ENCODE measurements around the gene THBS1. TPM values are rescaled to one million over a fixed set of nuclear protein-coding genes. Genes with fewer than 3 reads are reported as not detected.

THBS1 gene
- total RNA-seq, 2 experiments from 2014 or later = 0.51 TPM; not detected in 1

DNA sequence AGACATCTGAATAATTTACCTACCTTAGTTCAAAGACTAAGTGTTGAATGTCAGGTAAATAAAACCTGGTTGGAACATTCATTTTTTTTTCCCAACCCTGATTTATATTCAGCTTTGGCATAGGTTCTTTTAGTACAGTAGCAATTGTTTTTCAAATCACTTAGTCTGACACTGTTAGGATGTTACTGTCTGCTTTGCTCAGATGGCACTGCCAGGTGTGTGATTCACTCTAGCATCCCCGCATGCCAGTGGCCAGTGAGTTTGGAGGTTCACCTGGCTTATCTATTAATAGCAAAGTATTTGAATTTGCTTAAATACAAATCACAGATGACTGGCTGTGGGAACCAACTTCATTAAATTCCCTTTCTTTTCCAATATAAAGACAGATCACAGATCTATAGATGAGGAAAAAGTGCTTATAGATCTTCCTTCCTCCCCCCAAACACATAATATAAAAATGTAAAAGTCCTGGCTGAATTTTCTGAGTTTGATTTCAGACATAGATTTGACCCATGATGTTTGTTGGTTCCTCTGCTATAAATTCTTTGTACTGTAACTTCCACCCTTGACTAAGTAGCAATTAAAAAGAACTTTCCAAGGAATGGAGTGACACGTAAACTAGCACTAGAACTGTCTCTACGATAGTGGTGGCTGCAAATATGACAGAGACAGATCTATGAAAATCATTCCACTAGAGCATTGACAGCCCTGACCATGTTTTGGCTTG is 3.9 kb downstream of the THBS1 start:
- ChIA-PET CTCF (ENCODE audit: unreplicated experiment) (no interaction called here), POLR2A (interaction anchor here (1.3 kb wide), 1 partner anchor 64 kb away, joined by 4 read pairs; no protein-coding TSS in a partner anchor)
- Histone ChIP-seq H3K36me3 (ENCODE audit: insufficient read depth, low read length) (no peaks in the 10 kb centered on the region), H3K4me1 (ENCODE audit: insufficient read depth, low read length, poor library complexity, severe bottlenecking) (no peaks in the 10 kb centered on the region), H3K79me2 (ENCODE audit: insufficient read depth, low read depth, low read length) (no peaks in the 10 kb centered on the region), H3K4me2 (ENCODE audit: low read length) (no peak overlapping the region), H3K4me3 (ENCODE audit: low read depth, low read length, poor library complexity, severe bottlenecking) (no peak overlapping the region), H3K9me3 (ENCODE audit: low read length) (no peaks in the 10 kb centered on the region), H3K9me2 (ENCODE audit: insufficient read depth, low read length) (no peaks in the 10 kb centered on the region), H4K20me1 (ENCODE audit: insufficient read depth, low read length) (no peaks in the 10 kb centered on the region), H2AFZ (ENCODE audit: low read length) (no peak overlapping the region), H3K27ac (ENCODE audit: low read depth, low read length, poor library complexity, severe bottlenecking) (no peak overlapping the region)
- intact Hi-C loops (cut with micrococcal nuclease; ENCODE audit: unreplicated experiment) = loop anchor here (5.0 kb wide), 1 partner anchor 768 kb away; no protein-coding TSS in a partner anchor
- no peak for DNase-seq (ENCODE audit: low spot score)
- no peak for TF ChIP-seq EZH2phosphoT487 (IDR thresholded peaks at IDR 0.05; ENCODE audit: borderline replicate concordance, low read depth, low read length)
- TF ChIP-seq, protein P1, sequence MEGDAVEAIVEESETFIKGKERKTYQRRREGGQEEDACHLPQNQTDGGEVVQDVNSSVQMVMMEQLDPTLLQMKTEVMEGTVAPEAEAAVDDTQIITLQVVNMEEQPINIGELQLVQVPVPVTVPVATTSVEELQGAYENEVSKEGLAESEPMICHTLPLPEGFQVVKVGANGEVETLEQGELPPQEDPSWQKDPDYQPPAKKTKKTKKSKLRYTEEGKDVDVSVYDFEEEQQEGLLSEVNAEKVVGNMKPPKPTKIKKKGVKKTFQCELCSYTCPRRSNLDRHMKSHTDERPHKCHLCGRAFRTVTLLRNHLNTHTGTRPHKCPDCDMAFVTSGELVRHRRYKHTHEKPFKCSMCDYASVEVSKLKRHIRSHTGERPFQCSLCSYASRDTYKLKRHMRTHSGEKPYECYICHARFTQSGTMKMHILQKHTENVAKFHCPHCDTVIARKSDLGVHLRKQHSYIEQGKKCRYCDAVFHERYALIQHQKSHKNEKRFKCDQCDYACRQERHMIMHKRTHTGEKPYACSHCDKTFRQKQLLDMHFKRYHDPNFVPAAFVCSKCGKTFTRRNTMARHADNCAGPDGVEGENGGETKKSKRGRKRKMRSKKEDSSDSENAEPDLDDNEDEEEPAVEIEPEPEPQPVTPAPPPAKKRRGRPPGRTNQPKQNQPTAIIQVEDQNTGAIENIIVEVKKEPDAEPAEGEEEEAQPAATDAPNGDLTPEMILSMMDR (conservative IDR thresholded peaks at IDR 0.05; ENCODE audit: low read length) = no peak
- BruUV-seq (replicated peaks) = no TSS peak

DNA sequence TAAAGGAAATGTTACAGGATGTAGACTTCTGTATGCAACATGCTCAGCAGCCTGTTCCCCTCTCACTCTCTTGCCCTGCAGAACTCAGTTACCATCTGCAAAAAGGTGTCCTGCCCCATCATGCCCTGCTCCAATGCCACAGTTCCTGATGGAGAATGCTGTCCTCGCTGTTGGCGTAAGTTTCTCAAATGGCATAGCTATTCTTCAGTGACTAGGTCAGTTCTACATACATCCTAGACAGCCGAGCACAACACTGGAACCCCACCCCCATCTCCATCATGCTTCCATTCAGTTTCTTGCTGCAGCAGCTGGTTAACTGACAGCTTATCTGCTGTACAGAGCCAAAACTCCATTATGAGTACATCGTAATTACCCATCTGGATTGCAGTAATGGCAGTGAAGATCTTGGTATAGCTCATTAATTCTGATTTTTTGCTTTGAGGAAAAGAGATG is 4.5 kb downstream of the THBS1 start:
- Histone ChIP-seq H3K9me2 (ENCODE audit: insufficient read depth, low read length) (no peaks in the 10 kb centered on the region), H3K4me3 (ENCODE audit: low read depth, low read length, poor library complexity, severe bottlenecking) (no peak overlapping the region), H3K9me3 (ENCODE audit: low read length) (no peaks in the 10 kb centered on the region), H3K4me1 (ENCODE audit: insufficient read depth, low read length, poor library complexity, severe bottlenecking) (no peaks in the 10 kb centered on the region), H3K36me3 (ENCODE audit: insufficient read depth, low read length) (no peaks in the 10 kb centered on the region), H3K79me2 (ENCODE audit: insufficient read depth, low read depth, low read length) (no peaks in the 10 kb centered on the region), H3K27ac (ENCODE audit: low read depth, low read length, poor library complexity, severe bottlenecking) (no peak overlapping the region), H2AFZ (ENCODE audit: low read length) (no peak overlapping the region), H3K4me2 (ENCODE audit: low read length) (no peak overlapping the region), H4K20me1 (ENCODE audit: insufficient read depth, low read length) (no peaks in the 10 kb centered on the region)
- no peak for DNase-seq (ENCODE audit: low spot score)
- CTCF ChIA-PET (ENCODE audit: unreplicated experiment) = no interaction called here
- TF ChIP-seq EZH2phosphoT487 (IDR thresholded peaks at IDR 0.05; ENCODE audit: borderline replicate concordance, low read depth, low read length) = no peak
- TF ChIP-seq, protein P1 (conservative IDR thresholded peaks at IDR 0.05; ENCODE audit: low read length) = no peak
- intact Hi-C loops (cut with micrococcal nuclease; ENCODE audit: unreplicated experiment) = no loop called here
- BruUV-seq (replicated peaks) = no TSS peak
- POLR2A ChIA-PET = interaction anchor here (1.3 kb wide), 1 partner anchor 64 kb away, joined by 4 read pairs; no protein-coding TSS in a partner anchor

DNA sequence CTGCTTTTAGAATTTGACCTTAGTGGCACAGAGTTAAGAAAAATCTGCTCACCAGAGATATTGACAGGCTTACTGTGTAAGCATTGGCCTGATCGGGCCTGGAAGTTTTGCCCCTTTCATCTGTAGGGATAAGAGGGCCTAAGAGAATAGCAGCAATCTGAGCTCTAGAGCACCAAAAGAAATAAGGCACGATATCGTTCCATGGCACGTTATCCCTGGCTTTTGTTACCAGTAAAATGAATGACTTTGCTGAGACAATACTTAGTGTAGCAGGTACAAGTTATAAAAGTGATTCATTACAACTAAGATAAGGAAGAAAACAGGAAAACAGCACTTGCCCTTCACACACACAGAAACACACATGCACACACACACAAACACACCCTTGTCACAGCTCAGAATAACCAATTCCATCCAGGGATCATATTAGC is 5.0 kb downstream of the THBS1 start:
- H3K4me3 ChIP-seq (ENCODE audit: low read depth, low read length, poor library complexity, severe bottlenecking) = no peak overlapping the region
- H3K4me1 ChIP-seq (ENCODE audit: insufficient read depth, low read length, poor library complexity, severe bottlenecking) = no peaks in the 10 kb centered on the region
- H4K20me1 ChIP-seq (ENCODE audit: insufficient read depth, low read length) = no peaks in the 10 kb centered on the region
- CTCF ChIA-PET (ENCODE audit: unreplicated experiment) = no interaction called here
- no peaks in the 10 kb centered on the region for H3K9me3 ChIP-seq (ENCODE audit: low read length)
- no peak overlapping the region for H3K27ac ChIP-seq (ENCODE audit: low read depth, low read length, poor library complexity, severe bottlenecking)
- no peaks in the 10 kb centered on the region for H3K9me2 ChIP-seq (ENCODE audit: insufficient read depth, low read length)
- BruUV-seq (replicated peaks) = no TSS peak
- H3K36me3 ChIP-seq (ENCODE audit: insufficient read depth, low read length) = no peaks in the 10 kb centered on the region
- TF ChIP-seq, protein P1 (conservative IDR thresholded peaks at IDR 0.05; ENCODE audit: low read length) = no peak
- no peak for TF ChIP-seq EZH2phosphoT487 (IDR thresholded peaks at IDR 0.05; ENCODE audit: borderline replicate concordance, low read depth, low read length)
- POLR2A ChIA-PET = interaction anchor here (1.3 kb wide), 1 partner anchor 63 kb away, joined by 4 read pairs; no protein-coding TSS in a partner anchor
- no peak overlapping the region for H2AFZ ChIP-seq (ENCODE audit: low read length)
- no peak overlapping the region for H3K4me2 ChIP-seq (ENCODE audit: low read length)
- intact Hi-C loops (cut with micrococcal nuclease; ENCODE audit: unreplicated experiment) = no loop called here
- DNase-seq (ENCODE audit: low spot score) = no peak
- H3K79me2 ChIP-seq (ENCODE audit: insufficient read depth, low read depth, low read length) = no peaks in the 10 kb centered on the region
